Parathyroid adenoma (tissue), 2 donors: Measurements from ENCODE around the gene NCOR2.

ENCODE experiments used
- H2AFZ ChIP-seq: fragments of 300-600 bp; sonication (generic); one replicate; pipeline ENCODE4 v1.7.0; 2017; ENCODE audit warnings: antibody characterized with exemption, mild to moderate bottlenecking
- H3K27ac ChIP-seq: fragments of 300-600 bp; sonication (generic); one replicate; pipeline ENCODE4 v1.7.0; 2017
- H3K27me3 ChIP-seq: fragments of 300-600 bp; sonication (generic); one replicate; pipeline ENCODE4 v1.7.0; 2017; ENCODE audit warnings: low read length; ENCODE audit not compliant: control insufficient read depth, insufficient read depth
- H3K36me3 ChIP-seq: fragments of 300-600 bp; sonication (generic); one replicate; pipeline ENCODE4 v1.7.0; 2017; ENCODE audit warnings: low read length; ENCODE audit not compliant: control insufficient read depth, insufficient read depth
- H3K4me1 ChIP-seq: fragments of 300-600 bp; sonication (generic); one replicate; pipeline ENCODE4 v1.7.0; 2017; ENCODE audit warnings: control low read depth
- H3K4me2 ChIP-seq: fragments of 300-600 bp; sonication (generic); one replicate; pipeline ENCODE4 v1.7.0; 2017; ENCODE audit warnings: low read length
- H3K4me3 ChIP-seq: fragments of 300-600 bp; sonication (generic); one replicate; pipeline ENCODE4 v1.7.0; 2017; ENCODE audit warnings: low read depth, low read length
- H3K79me2 ChIP-seq: fragments of 300-600 bp; sonication (generic); one replicate; pipeline ENCODE4 v1.7.0; 2017; ENCODE audit warnings: control low read depth
- H3K9ac ChIP-seq: fragments of 300-600 bp; sonication (generic); one replicate; pipeline ENCODE4 v1.7.0; 2017; ENCODE audit warnings: mild to moderate bottlenecking
- H3K9me3 ChIP-seq: fragments of 300-600 bp; sonication (generic); one replicate; pipeline ENCODE4 v1.7.0; 2017; ENCODE audit warnings: low read length; ENCODE audit not compliant: control insufficient read depth
- CTCF ChIP-seq: fragments of 300-600 bp; sonication (generic); IDR thresholded peaks from one replicate; pipeline ENCODE4 v1.7.0; 2017; ENCODE audit warnings: antibody characterized with exemption, mild to moderate bottlenecking
- donor health status: primary hyperparathyroidism.

NCOR2 gene

GRCh38 chr12:124538194-124539082, 29.0 kb downstream of the NCOR2 start:
- Histone ChIP-seq H3K27me3 (no peaks in the 10 kb centered on the region), H3K79me2 (peaks cover 55% of the 10 kb centered on the region), H3K9me3 (no peaks in the 10 kb centered on the region), H2AFZ (no peak overlapping the region), H3K36me3 (no peaks in the 10 kb centered on the region), H3K9ac (no peak overlapping the region), H3K4me1 (peaks cover 19% of the 10 kb centered on the region), H3K4me3 (no peak overlapping the region), H3K27ac (no peak overlapping the region), H3K4me2 (no peak overlapping the region)
- no peak for TF ChIP-seq CTCF

DNA sequence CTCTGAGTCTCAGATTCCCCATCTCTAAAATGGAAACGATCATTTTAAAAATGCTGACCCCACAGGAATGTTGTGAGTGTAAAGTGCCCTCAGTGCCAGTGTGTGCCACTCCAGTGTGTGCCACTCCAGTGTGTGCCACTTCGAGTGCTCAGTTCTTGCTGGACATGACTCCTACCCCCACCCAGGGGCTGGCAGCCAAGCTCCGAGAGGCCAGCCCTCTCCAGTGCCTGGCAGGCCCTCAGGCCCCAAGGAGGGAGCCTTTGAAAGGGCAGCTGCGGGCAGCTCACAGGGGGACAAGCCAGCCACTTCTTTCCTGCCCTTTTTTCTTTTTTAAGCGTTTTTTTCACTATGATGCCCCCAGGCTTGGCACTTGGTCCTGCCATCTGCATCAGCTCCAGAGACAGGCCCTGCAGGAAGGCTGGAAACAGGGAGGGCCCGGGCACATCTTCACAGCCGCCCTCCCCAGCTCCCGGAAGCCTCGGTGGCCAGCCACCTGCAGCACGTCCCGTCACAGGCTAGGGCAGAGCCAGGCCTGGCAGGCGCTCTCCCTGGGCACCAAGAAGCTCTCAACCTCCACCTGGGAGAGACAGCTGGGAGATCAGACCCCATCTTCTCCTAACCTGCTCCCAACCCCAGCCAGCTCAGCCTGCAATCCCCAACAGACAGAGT, 29.8 kb downstream of the NCOR2 start:
- Histone ChIP-seq H3K9ac (no peak overlapping the region), H3K36me3 (no peaks in the 10 kb centered on the region), H3K9me3 (no peaks in the 10 kb centered on the region), H3K4me2 (no peak overlapping the region), H3K27me3 (no peaks in the 10 kb centered on the region), H3K79me2 (peaks cover 54% of the 10 kb centered on the region), H3K27ac (no peak overlapping the region), H3K4me3 (no peak overlapping the region), H2AFZ (no peak overlapping the region), H3K4me1 (peaks cover 14% of the 10 kb centered on the region)
- no peak for TF ChIP-seq CTCF

- H2AFZ ChIP-seq = no peak overlapping the region
- H3K27me3 ChIP-seq = no peaks in the 10 kb centered on the region
- H3K9ac ChIP-seq = no peak overlapping the region
- H3K9me3 ChIP-seq = no peaks in the 10 kb centered on the region
- H3K4me2 ChIP-seq = no peak overlapping the region
- H3K4me3 ChIP-seq = no peak overlapping the region
- H3K79me2 ChIP-seq = peaks cover 52% of the 10 kb centered on the region
- TF ChIP-seq CTCF = no peak
- H3K27ac ChIP-seq = no peak overlapping the region
- H3K4me1 ChIP-seq = peaks cover 14% of the 10 kb centered on the region
- H3K36me3 ChIP-seq = no peaks in the 10 kb centered on the region
These were observed 30.8 kb downstream of the NCOR2 start for GRCh38 chr12:124536641-124537040.

DNA sequence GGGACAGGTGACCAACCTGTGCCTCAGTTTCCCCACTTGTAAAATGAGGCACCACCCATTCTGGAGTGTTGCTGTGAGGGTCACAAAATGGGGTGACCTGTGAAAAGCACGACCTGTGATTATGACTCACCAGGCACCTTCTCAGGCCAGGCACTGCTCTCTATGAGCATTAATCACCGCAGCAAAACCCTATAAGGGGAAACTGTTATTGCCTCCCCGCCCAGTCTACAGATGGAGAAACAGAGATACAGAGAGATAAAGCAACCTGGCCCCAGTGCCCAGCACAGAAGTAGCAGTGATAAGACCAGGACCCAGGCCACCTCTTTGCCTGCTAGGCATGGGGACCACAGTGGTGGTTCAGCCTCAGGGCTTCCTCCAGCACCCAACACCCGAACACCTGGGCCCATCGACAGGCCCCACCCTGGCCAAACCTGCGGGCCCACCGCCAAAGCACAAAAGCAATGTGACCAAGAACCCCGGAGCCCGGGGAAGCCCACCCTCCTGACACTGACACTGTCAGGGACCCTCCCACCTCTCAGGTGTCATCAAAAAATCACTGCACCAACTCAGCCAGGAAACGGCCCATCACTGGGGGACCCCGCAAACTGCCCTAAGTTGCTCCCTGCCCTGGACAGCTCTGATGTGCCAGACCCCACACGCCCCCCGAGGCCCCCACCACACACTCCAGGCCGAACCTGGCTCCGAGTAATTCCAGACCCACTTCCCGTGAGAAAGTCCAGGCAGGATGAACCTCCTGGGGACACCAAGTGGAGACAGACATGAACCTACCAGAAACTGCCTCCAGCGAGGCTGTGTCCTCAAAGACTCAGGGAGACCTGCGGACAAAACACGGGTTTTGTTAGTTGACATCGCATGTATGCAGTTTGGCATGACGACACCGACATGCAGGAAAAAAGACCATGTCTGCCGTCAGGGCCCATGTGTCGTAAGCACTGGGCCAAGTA, 32.4 kb downstream of the NCOR2 start:
- no peak overlapping the region for H3K27ac ChIP-seq
- H3K4me2 ChIP-seq = no peak overlapping the region
- H3K36me3 ChIP-seq = no peaks in the 10 kb centered on the region
- TF ChIP-seq CTCF = no peak
- no peaks in the 10 kb centered on the region for H3K9me3 ChIP-seq
- H3K4me1 ChIP-seq = peaks cover 14% of the 10 kb centered on the region
- no peak overlapping the region for H2AFZ ChIP-seq
- H3K9ac ChIP-seq = no peak overlapping the region
- no peak overlapping the region for H3K4me3 ChIP-seq
- H3K79me2 ChIP-seq = peaks cover 58% of the 10 kb centered on the region
- H3K27me3 ChIP-seq = no peaks in the 10 kb centered on the region
